ENCODE data around the gene CHRNB4. TPM values are rescaled to one million over a fixed set of nuclear protein-coding genes. Genes with fewer than 3 reads are reported as not detected.
"Not testable (repeated sequence)": the region's sequence is repeated elsewhere in the genome, so short reads cannot be mapped to it uniquely, and the experiment has no call there.

Gene CHRNB4
- total RNA-seq, 2 experiments from 2014 or later = not detected

DNA sequence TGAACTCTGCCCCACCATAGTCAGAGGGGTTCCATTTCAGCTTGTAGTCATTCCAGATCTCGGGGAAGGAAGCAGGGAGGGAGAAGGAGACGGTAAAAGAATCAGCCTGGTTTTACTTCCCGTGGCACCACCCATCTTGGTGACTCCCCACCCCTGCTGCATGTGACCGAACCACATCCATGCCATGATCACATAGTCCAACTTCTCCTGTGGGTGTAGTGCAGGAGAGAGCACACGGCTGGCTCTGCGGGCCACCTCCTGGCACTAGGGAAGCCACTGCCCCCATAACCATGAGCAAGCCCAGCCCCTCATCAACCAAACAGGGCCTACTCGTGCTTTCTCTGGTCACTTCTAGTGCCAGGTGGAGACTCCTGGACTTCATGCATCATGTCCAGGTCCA is 23.9 kb downstream of the CHRNB4 start:
- CTCF ChIA-PET = no interaction called here

GRCh38 chr15:78616506-78616905 is 24.5 kb downstream of the CHRNB4 start:
- intact Hi-C loops (cut with micrococcal nuclease) = no loop called here
- CTCF ChIA-PET = no interaction called here
- no peaks in the 10 kb centered on the region for H3K36me3 Mint-ChIP-seq (ENCODE audit: low read depth)

More for the DNA sequence above, 23.9 kb downstream of the CHRNB4 start:
- H3K9me3 Mint-ChIP-seq = no peaks in the 10 kb centered on the region
- H3K4me3 Mint-ChIP-seq = no peak overlapping the region
- DNase-seq = no peak
- intact Hi-C loops (cut with micrococcal nuclease) = no loop called here
- H3K27ac Mint-ChIP-seq = no peak overlapping the region
- no peaks in the 10 kb centered on the region for H3K36me3 Mint-ChIP-seq (ENCODE audit: low read depth)
- H3K27me3 Mint-ChIP-seq (ENCODE audit: low read depth) = peaks cover 30% of the 10 kb centered on the region
- peaks cover 12% of the 10 kb centered on the region for H3K4me1 Mint-ChIP-seq (ENCODE audit: low read depth)

GRCh38 chr15:78615151-78615589 is 25.8 kb downstream of the CHRNB4 start:
- intact Hi-C loops (cut with micrococcal nuclease) = no loop called here
- Mint-ChIP-seq H3K4me3 (no peak overlapping the region), H3K4me1 (ENCODE audit: low read depth) (peaks cover 7% of the 10 kb centered on the region), H3K27me3 (ENCODE audit: low read depth) (peaks cover 18% of the 10 kb centered on the region), H3K27ac (no peak overlapping the region), H3K9me3 (no peaks in the 10 kb centered on the region), H3K36me3 (ENCODE audit: low read depth) (no peaks in the 10 kb centered on the region)
- no peak for DNase-seq
- CTCF ChIA-PET = interaction anchor here (1.4 kb wide), 1 partner anchor 94 kb away, joined by 7 read pairs; no protein-coding TSS in a partner anchor

More at GRCh38 chr15:78616506-78616905, 24.5 kb downstream of the CHRNB4 start:
- peaks cover 24% of the 10 kb centered on the region for H3K27me3 Mint-ChIP-seq (ENCODE audit: low read depth)
- no peak overlapping the region for H3K4me3 Mint-ChIP-seq
- DNase-seq = no peak
- H3K27ac Mint-ChIP-seq = no peak overlapping the region
- no peaks in the 10 kb centered on the region for H3K9me3 Mint-ChIP-seq
- peaks cover 12% of the 10 kb centered on the region for H3K4me1 Mint-ChIP-seq (ENCODE audit: low read depth)

DNA sequence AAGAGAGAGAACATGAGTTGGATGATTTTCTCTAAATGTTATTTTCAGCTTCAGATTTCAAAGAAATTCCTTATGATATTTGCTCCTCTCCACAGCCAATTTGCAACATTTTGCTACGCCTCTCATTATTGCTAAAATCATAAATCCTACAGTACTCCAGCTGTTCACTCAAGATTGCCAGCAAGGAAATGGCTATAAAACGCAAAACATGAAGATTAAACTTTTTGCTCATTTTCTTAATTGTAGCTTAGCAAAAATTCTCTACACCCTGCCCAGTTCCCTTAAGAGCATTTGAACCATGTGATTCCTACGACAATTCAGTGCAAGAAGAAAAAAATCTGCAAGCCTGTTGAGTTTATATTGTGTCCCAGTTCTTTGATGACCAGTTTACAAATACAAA is 27.0 kb downstream of the CHRNB4 start:
- H3K27me3 Mint-ChIP-seq (ENCODE audit: low read depth) = peaks cover 7% of the 10 kb centered on the region
- no peaks in the 10 kb centered on the region for H3K36me3 Mint-ChIP-seq (ENCODE audit: low read depth)
- no peak overlapping the region for H3K4me3 Mint-ChIP-seq
- H3K4me1 Mint-ChIP-seq (ENCODE audit: low read depth) = peaks cover 4% of the 10 kb centered on the region
- H3K9me3 Mint-ChIP-seq = no peaks in the 10 kb centered on the region
- no peak for DNase-seq
- CTCF ChIA-PET = interaction anchor here (0.5 to 1.4 kb wide), 4 partner anchors 12 to 393 kb away, joined by 3 to 7 read pairs (median 4); no protein-coding TSS in a partner anchor
- H3K27ac Mint-ChIP-seq = no peak overlapping the region
- intact Hi-C loops (cut with micrococcal nuclease) = no loop called here

DNA sequence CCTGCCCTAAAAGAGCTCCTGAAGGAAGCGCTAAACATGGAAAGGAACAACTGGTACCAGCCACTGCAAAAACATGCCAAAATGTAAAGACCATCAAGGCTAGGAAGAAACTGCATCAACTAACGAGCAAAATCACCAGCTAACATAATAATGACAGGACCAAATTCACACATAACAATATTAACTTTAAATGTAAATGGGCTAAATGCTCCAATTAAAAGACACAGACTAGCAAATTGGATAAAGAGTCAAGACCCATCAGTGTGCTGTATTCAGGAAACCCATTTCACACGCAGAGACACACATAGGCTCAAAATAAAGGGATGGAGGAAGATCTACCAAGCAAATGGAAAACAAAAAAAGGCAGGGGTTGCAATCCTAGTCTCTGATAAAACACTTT is 31.5 kb downstream of the CHRNB4 start:
- H3K27me3 Mint-ChIP-seq (ENCODE audit: low read depth); CTCF ChIA-PET; H3K27ac Mint-ChIP-seq; DNase-seq; H3K36me3 Mint-ChIP-seq (ENCODE audit: low read depth); intact Hi-C loops (cut with micrococcal nuclease); H3K4me1 Mint-ChIP-seq (ENCODE audit: low read depth); H3K4me3 Mint-ChIP-seq; H3K9me3 Mint-ChIP-seq: not testable (repeated sequence)

- intact Hi-C loops (cut with micrococcal nuclease) = no loop called here
- H3K27me3 Mint-ChIP-seq (ENCODE audit: low read depth) = peaks cover 6% of the 10 kb centered on the region
- H3K27ac Mint-ChIP-seq = no peak overlapping the region
- CTCF ChIA-PET = no interaction called here
- H3K4me1 Mint-ChIP-seq (ENCODE audit: low read depth) = no peaks in the 10 kb centered on the region
- no peaks in the 10 kb centered on the region for H3K36me3 Mint-ChIP-seq (ENCODE audit: low read depth)
- no peak for DNase-seq
- H3K4me3 Mint-ChIP-seq = no peak overlapping the region
- no peaks in the 10 kb centered on the region for H3K9me3 Mint-ChIP-seq
Measured at GRCh38 chr15:78605680-78606079, 35.3 kb downstream of the CHRNB4 start.

- DNase-seq = no peak
- Mint-ChIP-seq H3K4me3 (no peak overlapping the region), H3K4me1 (ENCODE audit: low read depth) (no peaks in the 10 kb centered on the region), H3K27me3 (ENCODE audit: low read depth) (peaks cover 6% of the 10 kb centered on the region), H3K27ac (no peak overlapping the region), H3K36me3 (ENCODE audit: low read depth) (no peaks in the 10 kb centered on the region), H3K9me3 (no peaks in the 10 kb centered on the region)
- CTCF ChIA-PET = no interaction called here
- intact Hi-C loops (cut with micrococcal nuclease) = no loop called here
Measured at GRCh38 chr15:78605201-78605600, 35.8 kb downstream of the CHRNB4 start.

DNA sequence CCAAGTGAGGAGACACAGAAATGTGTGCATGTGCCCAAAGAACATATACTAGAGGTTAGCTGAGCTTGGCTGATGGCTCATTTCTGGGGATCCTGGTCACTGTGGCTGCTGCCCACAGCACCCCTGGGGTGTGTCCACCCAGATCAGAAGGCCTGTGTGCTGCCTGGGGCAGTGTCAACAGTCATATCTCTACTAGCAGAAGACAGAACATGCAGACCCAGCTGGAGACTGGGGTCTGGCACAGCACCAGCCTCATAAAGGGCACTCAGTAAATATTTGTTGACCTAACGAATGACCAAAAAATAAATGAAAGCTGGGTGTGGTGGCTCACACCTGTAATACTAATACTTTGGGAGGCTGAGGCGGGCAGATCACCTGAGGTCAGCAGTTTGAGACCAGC is 36.6 kb downstream of the CHRNB4 start:
- Mint-ChIP-seq H3K27ac (no peak overlapping the region), H3K9me3 (no peaks in the 10 kb centered on the region), H3K36me3 (ENCODE audit: low read depth) (no peaks in the 10 kb centered on the region), H3K4me1 (ENCODE audit: low read depth) (no peaks in the 10 kb centered on the region), H3K27me3 (ENCODE audit: low read depth) (peaks cover 6% of the 10 kb centered on the region), H3K4me3 (no peak overlapping the region)
- intact Hi-C loops (cut with micrococcal nuclease) = no loop called here
- no peak for DNase-seq
- CTCF ChIA-PET = no interaction called here

- Mint-ChIP-seq H3K9me3 (no peaks in the 10 kb centered on the region), H3K27ac (no peak overlapping the region), H3K27me3 (ENCODE audit: low read depth) (peaks cover 6% of the 10 kb centered on the region), H3K4me3 (no peak overlapping the region), H3K36me3 (ENCODE audit: low read depth) (no peaks in the 10 kb centered on the region), H3K4me1 (ENCODE audit: low read depth) (no peaks in the 10 kb centered on the region)
- CTCF ChIA-PET = no interaction called here
- intact Hi-C loops (cut with micrococcal nuclease) = no loop called here
- no peak for DNase-seq
Measured at GRCh38 chr15:78603467-78603866, 37.5 kb downstream of the CHRNB4 start.

GRCh38 chr15:78599189-78599588 is 41.8 kb downstream of the CHRNB4 start:
- Mint-ChIP-seq H3K9me3 (no peaks in the 10 kb centered on the region), H3K27ac (no peak overlapping the region), H3K27me3 (ENCODE audit: low read depth) (peaks cover 3% of the 10 kb centered on the region), H3K36me3 (ENCODE audit: low read depth) (no peaks in the 10 kb centered on the region), H3K4me1 (ENCODE audit: low read depth) (peaks cover 2% of the 10 kb centered on the region), H3K4me3 (no peak overlapping the region)
- CTCF ChIA-PET = no interaction called here
- intact Hi-C loops (cut with micrococcal nuclease) = no loop called here
- DNase-seq = no peak

- no peak for DNase-seq
- CTCF ChIA-PET = no interaction called here
- Mint-ChIP-seq H3K9me3 (no peaks in the 10 kb centered on the region), H3K27me3 (ENCODE audit: low read depth) (no peaks in the 10 kb centered on the region), H3K27ac (no peak overlapping the region), H3K36me3 (ENCODE audit: low read depth) (no peaks in the 10 kb centered on the region), H3K4me1 (ENCODE audit: low read depth) (peaks cover 2% of the 10 kb centered on the region), H3K4me3 (no peak overlapping the region)
- intact Hi-C loops (cut with micrococcal nuclease) = no loop called here
Measured at GRCh38 chr15:78598348-78598747, 42.7 kb downstream of the CHRNB4 start.

- no peaks in the 10 kb centered on the region for H3K9me3 Mint-ChIP-seq
- peaks cover 2% of the 10 kb centered on the region for H3K4me1 Mint-ChIP-seq (ENCODE audit: low read depth)
- no peaks in the 10 kb centered on the region for H3K36me3 Mint-ChIP-seq (ENCODE audit: low read depth)
- intact Hi-C loops (cut with micrococcal nuclease) = no loop called here
- H3K4me3 Mint-ChIP-seq = no peak overlapping the region
- DNase-seq = no peak
- CTCF ChIA-PET = no interaction called here
- no peak overlapping the region for H3K27ac Mint-ChIP-seq
- no peaks in the 10 kb centered on the region for H3K27me3 Mint-ChIP-seq (ENCODE audit: low read depth)
Measured at GRCh38 chr15:78597583-78597982, 43.4 kb downstream of the CHRNB4 start.

DNA sequence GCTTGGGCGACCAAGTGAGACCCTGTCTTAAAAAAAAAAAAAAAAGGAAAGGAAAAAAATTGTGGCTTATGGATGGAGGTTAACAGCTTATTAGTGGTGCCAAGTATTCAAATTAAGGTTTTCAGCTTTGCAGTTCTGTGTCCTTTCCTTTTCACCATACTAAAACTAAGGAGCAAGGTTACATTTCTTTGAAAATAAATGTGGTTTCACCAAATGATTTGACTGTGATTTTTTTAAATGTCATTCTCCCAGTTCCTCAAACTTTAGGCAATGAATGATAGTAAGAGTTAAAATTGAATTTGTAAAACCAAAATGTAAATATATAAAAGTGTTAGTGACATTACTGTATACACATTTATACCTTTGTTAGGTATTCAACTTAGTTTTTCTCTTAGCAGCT is 66.1 kb downstream of the CHRNB4 start:
- Mint-ChIP-seq H3K36me3 (ENCODE audit: low read depth) (no peaks in the 10 kb centered on the region), H3K27me3 (ENCODE audit: low read depth) (peaks cover 5% of the 10 kb centered on the region)

More for the DNA sequence above, 66.1 kb downstream of the CHRNB4 start:
- intact Hi-C loops (cut with micrococcal nuclease) = no loop called here
- H3K4me3 Mint-ChIP-seq = no peak overlapping the region
- no peaks in the 10 kb centered on the region for H3K4me1 Mint-ChIP-seq (ENCODE audit: low read depth)
- DNase-seq = no peak
- H3K27ac Mint-ChIP-seq = no peak overlapping the region
- CTCF ChIA-PET = interaction anchor here (0.7 kb wide), 1 partner anchor 25 kb away, joined by 3 read pairs; no protein-coding TSS in a partner anchor
- no peaks in the 10 kb centered on the region for H3K9me3 Mint-ChIP-seq

Data from activated naive CD4-positive, alpha-beta T cell treated with anti-CD3 and anti-CD28 coated beads for 36 hours (primary cell).